Stimulated activated CD4-positive, alpha-beta T cell treated with anti-CD3 and anti-CD28 coated beads, Interleukin-1b, Interleukin-23, amount 100 ng/mL, for 48 hours (primary cell): ENCODE results near the gene PSMG2.
"Not testable (repeated sequence)": the region's sequence is repeated elsewhere in the genome, so short reads cannot be mapped to it uniquely, and the experiment has no call there.

Experiments
- DNase-seq: peaks from one replicate; pipeline ENCODE4 v3.0.0-alpha.2; 2020

Gene PSMG2

GRCh38 chr18:12726331-12726730 lies 23.5 kb downstream of the PSMG2 start:
- DNase-seq, result no peak

- peak; percentile 26 for DNase-seq
Measured at GRCh38 chr18:12726774-12727550, 24.1 kb downstream of the PSMG2 start.

- no peak for DNase-seq
Measured at GRCh38 chr18:12737243-12737902, 34.5 kb downstream of the PSMG2 start.

- DNase-seq, result peak; percentile 13
Measured at GRCh38 chr18:12741351-12741750, 38.5 kb downstream of the PSMG2 start.

- DNase-seq, result no peak
Measured at GRCh38 chr18:12742453-12742852, 39.6 kb downstream of the PSMG2 start.

GRCh38 chr18:12744103-12744502 lies 41.3 kb downstream of the PSMG2 start:
- no peak for DNase-seq

GRCh38 chr18:12745095-12745795 lies 42.4 kb downstream of the PSMG2 start:
- no peak for DNase-seq

GRCh38 chr18:12747530-12748315 lies 44.9 kb downstream of the PSMG2 start:
- no peak for DNase-seq

- no peak for DNase-seq
Measured at GRCh38 chr18:12748671-12749070, 45.8 kb downstream of the PSMG2 start.

- DNase-seq, result no peak
Measured at GRCh38 chr18:12749121-12749520, 46.3 kb downstream of the PSMG2 start.

- peak; percentile 29 for DNase-seq
Measured at GRCh38 chr18:12750076-12750714, 47.4 kb downstream of the PSMG2 start.

- no peak for DNase-seq
Measured at GRCh38 chr18:12750715-12751502, 48.1 kb downstream of the PSMG2 start.

GRCh38 chr18:12751503-12751884 lies 48.7 kb downstream of the PSMG2 start:
- DNase-seq, result no peak

GRCh38 chr18:12751891-12752290 lies 49.0 kb downstream of the PSMG2 start:
- no peak for DNase-seq

- DNase-seq, result no peak
Measured at GRCh38 chr18:12754511-12754910, 51.7 kb downstream of the PSMG2 start.

- DNase-seq, result not testable (repeated sequence)
Measured at GRCh38 chr18:12755606-12756005, 52.8 kb downstream of the PSMG2 start.

GRCh38 chr18:12756619-12757239 lies 53.9 kb downstream of the PSMG2 start:
- DNase-seq, result not testable (repeated sequence)

- not testable (repeated sequence) for DNase-seq
Measured at GRCh38 chr18:12758566-12758965, 55.7 kb downstream of the PSMG2 start.

- no peak for DNase-seq
Measured at GRCh38 chr18:12765126-12765525, 62.3 kb downstream of the PSMG2 start.

- no peak for DNase-seq
Measured at GRCh38 chr18:12765586-12765985, 62.7 kb downstream of the PSMG2 start.

- no peak for DNase-seq
Measured at GRCh38 chr18:12766986-12767433, 64.2 kb downstream of the PSMG2 start.
